Thoracic aorta (tissue), 2 donors: Measurements from ENCODE around the gene OR13F1. TPM values are rescaled to one million over a fixed set of nuclear protein-coding genes. Genes with fewer than 3 reads are reported as not detected.
"Not testable (repeated sequence)": the region's sequence is repeated elsewhere in the genome, so short reads cannot be mapped to it uniquely, and the experiment has no call there.

Source experiments
- ATAC-seq: fragments of 150-250 bp; one replicate; pipeline ENCODE4 v1.8.0; 2017; ENCODE audit warnings: low read depth; ENCODE audit not compliant: insufficient number of reproducible peaks, low FRiP score
- DNase-seq: peaks from one replicate; pipeline ENCODE4 v3.0.0-alpha.2; 2020; ENCODE audit warnings: low spot score
- H3K27ac ChIP-seq, 2 donors: fragments of 200-600 bp; sonication (generic); 1 replicate in 1 of 2; 2 replicates in 1 of 2; pipeline ENCODE4 v1.5.1; 2016; ENCODE audit warnings: mild to moderate bottlenecking in 2 of 2, moderate library complexity in 2 of 2
- H3K27me3 ChIP-seq: fragments of 200-600 bp; sonication (generic); replicated peaks from 2 replicates; pipeline ENCODE4 v1.6.0; 2016; ENCODE audit warnings: mild to moderate bottlenecking; ENCODE audit not compliant: insufficient read depth
- H3K36me3 ChIP-seq: fragments of 200-600 bp; sonication (generic); one replicate; pipeline ENCODE4 v1.5.1; 2016
- H3K4me1 ChIP-seq, 2 donors: fragments of 200-600 bp; sonication (generic); 1 replicate in 1 of 2; 2 replicates in 1 of 2; pipeline versions ENCODE4 v1.5.1 to v1.6.0; 2016; ENCODE audit warnings: low read depth in 2 of 2, mild to moderate bottlenecking in 1 of 2; ENCODE audit not compliant: control insufficient read depth in 1 of 2
- H3K4me3 ChIP-seq: fragments of 200-600 bp; sonication (generic); 2 replicates; pipeline ENCODE4 v1.5.1; 2016; ENCODE audit warnings: mild to moderate bottlenecking
- H3K9me3 ChIP-seq: fragments of 200-600 bp; sonication (generic); 2 replicates; pipeline ENCODE4 v1.5.1; 2016
- CTCF ChIP-seq: fragments of 200-600 bp; sonication (generic); IDR thresholded peaks from one replicate; pipeline ENCODE4 v1.5.1; 2019; ENCODE audit warnings: antibody characterized with exemption
- total RNA-seq, 2 donors: library from RNA; depleted of rRNA; stranded (reverse); fragments of >200 nt; gene quantifications; one replicate each; pipeline versions ENCODE4 v1.1.0 to v1.2.3, GENCODE V29; 2016

Gene OR13F1
- total RNA-seq, 2 donors from 2014 or later, result not detected

- no peaks in the 10 kb centered on the region for H3K4me1 ChIP-seq
- H3K9me3 ChIP-seq, result no peaks in the 10 kb centered on the region
- H3K36me3 ChIP-seq, result no peaks in the 10 kb centered on the region
- no peak for TF ChIP-seq CTCF
- no peaks in the 10 kb centered on the region for H3K27me3 ChIP-seq
- no peak overlapping the region for H3K27ac ChIP-seq
- H3K4me3 ChIP-seq, result no peak overlapping the region
- ATAC-seq (no peak), DNase-seq (no peak)
These were observed 19.0 kb upstream of the OR13F1 start for GRCh38 chr9:104485014-104485413.

DNA sequence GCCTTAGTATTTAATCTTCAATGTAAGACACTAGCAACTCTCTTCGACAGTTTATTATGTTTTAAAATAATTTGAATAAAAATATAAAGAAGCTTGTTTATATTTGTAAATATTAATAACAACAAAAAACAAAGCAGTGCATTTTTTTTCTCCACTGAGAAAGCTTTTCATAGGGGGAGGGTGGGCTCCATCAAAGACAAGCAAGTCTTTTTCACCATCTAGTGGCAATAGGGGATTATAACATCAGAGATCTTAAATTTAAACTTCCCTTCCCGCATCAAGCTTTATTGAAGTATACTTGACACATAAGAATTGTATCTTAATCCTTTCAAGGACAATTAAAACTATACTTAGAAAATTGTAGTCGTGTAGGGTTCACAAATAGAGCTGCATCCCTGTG is 9.3 kb upstream of the OR13F1 start:
- no peak overlapping the region for H3K27ac ChIP-seq
- no peaks in the 10 kb centered on the region for H3K36me3 ChIP-seq
- no peak overlapping the region for H3K4me3 ChIP-seq
- no peaks in the 10 kb centered on the region for H3K27me3 ChIP-seq
- no peaks in the 10 kb centered on the region for H3K4me1 ChIP-seq
- no peak for ATAC-seq
- no peaks in the 10 kb centered on the region for H3K9me3 ChIP-seq
- no peak for DNase-seq
- no peak for TF ChIP-seq CTCF

DNA sequence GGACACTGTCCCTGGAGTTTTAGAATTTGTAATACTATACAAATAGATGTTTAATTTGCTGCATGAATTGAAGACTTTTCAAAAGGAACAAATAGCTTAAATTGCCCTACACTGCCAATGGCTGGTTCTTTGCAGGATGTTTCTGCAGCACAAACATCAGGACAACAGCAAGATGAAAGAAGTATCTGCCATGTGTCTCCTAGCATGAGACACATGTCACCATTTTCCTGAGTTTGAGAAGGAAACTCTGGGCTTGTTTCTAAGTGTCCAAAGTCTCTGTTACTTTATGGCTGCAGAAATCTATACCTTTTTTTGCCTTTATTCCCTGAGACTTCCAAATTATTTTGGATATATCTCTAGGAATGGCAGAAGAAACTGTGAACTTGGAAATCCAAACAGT is 623 bp upstream of the OR13F1 start:
- Histone ChIP-seq H3K4me3 (no peak overlapping the region), H3K4me1 (no peaks in the 10 kb centered on the region)
- DNase-seq, result no peak

GRCh38 chr9:104506565-104506964 is 2.5 kb downstream of the OR13F1 start:
- H3K36me3 ChIP-seq, result no peaks in the 10 kb centered on the region
- no peak overlapping the region for H3K27ac ChIP-seq
- TF ChIP-seq CTCF, result no peak
- no peaks in the 10 kb centered on the region for H3K9me3 ChIP-seq
- H3K4me1 ChIP-seq, result no peaks in the 10 kb centered on the region
- no peaks in the 10 kb centered on the region for H3K27me3 ChIP-seq
- H3K4me3 ChIP-seq, result no peak overlapping the region
- ATAC-seq, result no peak
- DNase-seq, result no peak

More for the DNA sequence above, 623 bp upstream of the OR13F1 start:
- no peaks in the 10 kb centered on the region for H3K36me3 ChIP-seq
- H3K27me3 ChIP-seq, result no peaks in the 10 kb centered on the region
- no peak for TF ChIP-seq CTCF
- ATAC-seq, result no peak
- H3K9me3 ChIP-seq, result no peaks in the 10 kb centered on the region
- H3K27ac ChIP-seq, result no peak overlapping the region

DNA sequence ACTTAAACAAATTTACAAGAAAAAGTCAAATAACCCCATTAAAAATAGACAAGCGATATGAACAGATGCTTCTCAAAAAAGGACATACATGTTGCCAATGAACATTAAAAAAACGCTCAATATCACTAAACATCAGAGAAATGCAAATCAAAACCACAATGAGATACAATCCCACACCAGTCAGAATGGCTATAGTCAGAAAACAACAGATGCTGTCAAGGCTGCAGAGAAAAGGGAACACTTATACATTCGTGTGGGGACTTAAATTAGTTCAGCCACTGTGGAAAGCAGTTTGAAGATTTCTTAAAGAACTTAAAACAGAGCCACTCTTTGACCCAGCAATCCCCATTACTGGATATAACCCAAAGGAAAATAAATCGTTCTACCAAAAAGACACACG is 10.8 kb downstream of the OR13F1 start:
- DNase-seq, result no peak
- Histone ChIP-seq H3K27me3 (no peaks in the 10 kb centered on the region), H3K4me3 (no peak overlapping the region), H3K4me1 (no peaks in the 10 kb centered on the region), H3K27ac (no peak overlapping the region), H3K36me3 (no peaks in the 10 kb centered on the region), H3K9me3 (no peaks in the 10 kb centered on the region)
- no peak for ATAC-seq
- no peak for TF ChIP-seq CTCF

DNA sequence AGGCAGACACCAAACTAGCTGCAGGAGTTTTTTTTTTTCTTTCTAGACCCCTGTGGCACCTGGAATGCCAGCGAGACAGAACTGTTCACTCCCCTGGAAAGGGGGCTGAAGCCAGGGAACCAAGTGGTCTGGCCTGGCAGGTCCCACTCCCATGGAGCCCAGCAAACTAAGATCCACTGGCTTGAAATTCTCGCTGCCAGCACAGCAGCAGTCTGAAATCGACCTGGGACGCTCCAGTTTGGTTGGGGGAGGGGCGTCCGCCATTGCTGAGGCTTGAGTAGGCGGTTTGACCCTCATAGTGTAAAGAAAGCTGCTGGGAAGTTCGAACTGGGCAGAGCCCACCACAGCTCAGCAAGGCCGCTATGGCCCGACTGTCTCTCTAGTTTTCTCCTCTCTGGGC is 16.2 kb downstream of the OR13F1 start:
- H3K4me3 ChIP-seq, H3K27ac ChIP-seq, H3K36me3 ChIP-seq, H3K4me1 ChIP-seq, H3K27me3 ChIP-seq, ATAC-seq, H3K9me3 ChIP-seq, DNase-seq: not testable (repeated sequence)
